Endometrial microvascular endothelial cells (primary cell): ENCODE measurements around the gene KAT7. TPM values are rescaled to one million over a fixed set of nuclear protein-coding genes. Genes with fewer than 3 reads are reported as not detected.

Experiments
- in situ Hi-C: cut with HindIII; loops from 2 replicates; pipeline ENCODE4 v1.10.0; 2017; ENCODE audit warnings: low sequenced_read_pairs, low pct_unique_long_range_greater_than_20kb; ENCODE audit errors: inconsistent ontology term
- total RNA-seq: library from RNA; depleted of rRNA; stranded (reverse); fragments of >200 nt; gene quantifications from one replicate; pipeline ENCODE4 v1.2.3, GENCODE V29; 2015; ENCODE audit errors: inconsistent ontology term

The KAT7 gene
- total RNA-seq, 1 donor from 2014 or later: 27.6 TPM

GRCh38 chr17:49881054-49881402 is 92.5 kb downstream of the KAT7 start:
- in situ Hi-C loops: loop anchor here (10.0 kb wide), 1 partner anchor 94 kb away; no protein-coding TSS in a partner anchor

DNA sequence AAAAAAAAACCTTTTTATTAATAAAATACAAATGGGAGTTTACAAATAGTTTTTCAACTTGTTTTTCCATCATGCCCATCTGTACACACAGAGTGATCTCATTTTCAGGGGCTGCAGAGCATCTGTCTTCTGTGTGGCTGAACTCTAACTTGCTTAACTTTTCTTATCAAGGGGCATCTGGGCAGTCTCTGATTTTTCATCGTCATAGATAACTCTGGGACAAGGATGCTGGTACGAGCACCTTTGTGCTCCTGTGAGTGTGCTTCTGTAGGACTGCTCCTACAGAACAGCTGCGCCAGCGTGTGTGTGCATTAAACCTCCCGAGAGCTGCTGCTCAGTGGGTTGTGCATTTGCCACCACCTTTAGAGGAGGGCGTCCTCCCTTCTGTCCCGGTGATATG is 94.0 kb downstream of the KAT7 start:
- in situ Hi-C loops: loop anchor here (10.0 kb wide), 1 partner anchor 92 kb away; no protein-coding TSS in a partner anchor

Other genes starting within 250 kb of the KAT7 start
- 1.3 TPM for gene NXPH3, start 212.8 kb upstream of the KAT7 start, total RNA-seq
- gene SPOP, start 110.6 kb upstream of the KAT7 start, total RNA-seq: 61.5 TPM
- 76.1 TPM for gene SLC35B1, start 80.7 kb upstream of the KAT7 start, total RNA-seq
- gene FAM117A, start 24.6 kb upstream of the KAT7 start, total RNA-seq: 8.5 TPM
- gene TAC4, start 59.4 kb downstream of the KAT7 start, total RNA-seq: not detected
- gene DLX4, start 180.5 kb downstream of the KAT7 start, total RNA-seq: not detected
- gene DLX3, start 206.5 kb downstream of the KAT7 start, total RNA-seq: not detected